ENCODE results near the gene SCGB3A2.

GRCh38 chr5:147902609-147903115, 24.2 kb downstream of the SCGB3A2 start:
- TF ChIP-seq ZFP3 (CRISPR knock-in tag; IDR thresholded peaks at IDR 0.05): no peak
- no peak for TF ChIP-seq ESRRG (CRISPR knock-in tag; IDR thresholded peaks at IDR 0.05)
- no peak for TF ChIP-seq RARB (CRISPR knock-in tag; IDR thresholded peaks at IDR 0.05)
- TF ChIP-seq POU6F1 (CRISPR knock-in tag; IDR thresholded peaks at IDR 0.05; ENCODE audit: borderline replicate concordance, low read depth): no peak
- no peak for TF ChIP-seq ZFP30 (CRISPR knock-in tag; IDR thresholded peaks at IDR 0.05)
- no peak for TF ChIP-seq OSR1 (CRISPR knock-in tag; IDR thresholded peaks at IDR 0.05)
- TF ChIP-seq ZC3H10 (CRISPR knock-in tag; IDR thresholded peaks at IDR 0.05): no peak
- no peak for TF ChIP-seq CSDC2 (CRISPR knock-in tag; IDR thresholded peaks at IDR 0.05)
- no peak for TF ChIP-seq TCF4 (CRISPR knock-in tag; IDR thresholded peaks at IDR 0.05; ENCODE audit: borderline replicate concordance)
- TF ChIP-seq ZNF70 (CRISPR knock-in tag; IDR thresholded peaks at IDR 0.05): no peak
